Neural cell (in vitro differentiated cells): ENCODE data around the gene CLUH. TPM values are rescaled to one million over a fixed set of nuclear protein-coding genes. Genes with fewer than 3 reads are reported as not detected.
"Not testable (repeated sequence)": the region's sequence is repeated elsewhere in the genome, so short reads cannot be mapped to it uniquely, and the experiment has no call there.

Experiments used
- H2AFZ ChIP-seq: fragments of 200-600, 300-800 bp; sonication (generic), shearing (Covaris generic); 2 replicates; pipeline ENCODE4 v1.6.0; 2014; ENCODE audit warnings: low read depth, mild to moderate bottlenecking, antibody characterized with exemption, low read length, moderate library complexity
- H3F3A ChIP-seq: fragments of 200-600 bp; shearing (Covaris generic); 2 replicates; pipeline ENCODE4 v1.6.1; 2016; ENCODE audit warnings: mild to moderate bottlenecking, moderate library complexity, mixed read lengths, antibody characterized with exemption, low read length; ENCODE audit not compliant: insufficient read depth, poor library complexity, severe bottlenecking
- H3K27ac ChIP-seq: fragments of 200-600, 300-800 bp; sonication (generic), shearing (Covaris generic); 2 replicates; pipeline ENCODE4 v1.5.1; 2014; ENCODE audit warnings: mild to moderate bottlenecking, low read length, moderate library complexity
- H3K27me3 ChIP-seq: fragments of 300-800, 200-600 bp; sonication (generic), shearing (Covaris generic); 2 replicates; pipeline ENCODE4 v1.6.0; 2014; ENCODE audit warnings: mild to moderate bottlenecking, low read depth, low read length, moderate library complexity; ENCODE audit not compliant: insufficient read depth
- H3K36me3 ChIP-seq: fragments of 300-800, 200-600 bp; sonication (generic), shearing (Covaris generic); 2 replicates; pipeline ENCODE4 v1.5.1; 2014; ENCODE audit warnings: mild to moderate bottlenecking, antibody characterized with exemption, low read length, moderate library complexity; ENCODE audit not compliant: insufficient read depth
- H3K4me2 ChIP-seq: fragments of 300-800, 200-600 bp; sonication (generic), shearing (Covaris generic); 2 replicates; pipeline ENCODE4 v1.6.0; 2014; ENCODE audit warnings: mild to moderate bottlenecking, low read length
- H3K4me3 ChIP-seq: fragments of 300-800, 200-600 bp; sonication (generic), shearing (Covaris generic); 2 replicates; pipeline ENCODE4 v1.5.1; 2014; ENCODE audit warnings: mild to moderate bottlenecking, low read length, moderate library complexity
- H3K79me2 ChIP-seq: fragments of 200-600 bp; shearing (Covaris generic); replicated peaks from 2 replicates; pipeline ENCODE4 v1.6.0; 2014; ENCODE audit warnings: mild to moderate bottlenecking, low read length, moderate library complexity; ENCODE audit not compliant: insufficient read depth
- H3K9ac ChIP-seq: fragments of 300-800, 200-600 bp; sonication (generic), shearing (Covaris generic); 2 replicates; pipeline ENCODE4 v1.6.1; 2016; ENCODE audit warnings: mild to moderate bottlenecking, low read length, mixed read lengths
- H3K9me2 ChIP-seq: fragments of 200-600 bp; shearing (Covaris generic); 2 replicates; pipeline ENCODE4 v1.6.1; 2016; ENCODE audit warnings: mild to moderate bottlenecking, low read length, mixed read lengths; ENCODE audit not compliant: insufficient read depth
- H3K9me3 ChIP-seq: fragments of 200-600, 300-800 bp; sonication (generic), shearing (Covaris generic); 2 replicates; pipeline ENCODE4 v1.6.1; 2016; ENCODE audit warnings: mild to moderate bottlenecking, mixed run types, low read length, moderate library complexity, mixed read lengths
- H4K20me1 ChIP-seq: fragments of 200-600 bp; shearing (Covaris generic); 2 replicates; pipeline ENCODE4 v1.6.1; 2016; ENCODE audit warnings: mild to moderate bottlenecking, mixed run types; ENCODE audit not compliant: insufficient read depth
- EP300 ChIP-seq: fragments of 450-650 bp; conservative IDR thresholded peaks from 2 replicates; pipeline ENCODE4 v1.6.1; 2014; ENCODE audit warnings: antibody characterized with exemption, mild to moderate bottlenecking, moderate library complexity; ENCODE audit not compliant: poor library complexity, severe bottlenecking
- EZH2 ChIP-seq: fragments of 200-600, 300-800 bp; shearing (Covaris generic), sonication (generic); IDR thresholded peaks from 2 replicates; pipeline ENCODE4 v1.6.1; 2014; ENCODE audit warnings: antibody characterized with exemption, low read length, borderline replicate concordance, mild to moderate bottlenecking; ENCODE audit not compliant: insufficient read depth, poor library complexity, severe bottlenecking
- MXI1 ChIP-seq: fragments of 450-650 bp; conservative IDR thresholded peaks from 2 replicates; pipeline ENCODE4 v1.6.1; 2014; ENCODE audit warnings: antibody characterized with exemption, mild to moderate bottlenecking; ENCODE audit not compliant: poor library complexity, severe bottlenecking
- POLR2AphosphoS5 ChIP-seq: IDR thresholded peaks from 2 replicates; pipeline ENCODE4 v1.6.1; 2012
- RAD21 ChIP-seq: fragments of 450-650 bp; conservative IDR thresholded peaks from 2 replicates; pipeline ENCODE4 v1.6.1; 2014; ENCODE audit warnings: antibody characterized with exemption, mild to moderate bottlenecking, moderate library complexity
- SMC3 ChIP-seq: fragments of 450-650 bp; conservative IDR thresholded peaks from 2 replicates; pipeline ENCODE4 v1.6.1; 2014; ENCODE audit warnings: antibody characterized with exemption, mild to moderate bottlenecking, moderate library complexity; ENCODE audit not compliant: poor library complexity
- TAF1 ChIP-seq: IDR thresholded peaks from 2 replicates; pipeline ENCODE4 v1.6.1; 2012; ENCODE audit warnings: low read depth
- polyA plus RNA-seq: library from polyadenylated mRNA; depleted of rRNA; stranded (reverse); fragments of >200 nt; gene quantifications from 2 replicates; pipeline ENCODE4 v1.2.3, GENCODE V29; 2014
- TF ChIP-seq, protein P1 (sequence below): IDR thresholded peaks from 2 replicates; pipeline ENCODE4 v1.6.1; 2012; ENCODE audit warnings: borderline replicate concordance
- TF ChIP-seq, protein P2 (sequence below): fragments of 450-650 bp; IDR thresholded peaks from 2 replicates; pipeline ENCODE4 v1.5.1; 2014; ENCODE audit warnings: antibody characterized with exemption, mild to moderate bottlenecking, moderate library complexity; ENCODE audit not compliant: poor library complexity, severe bottlenecking

CLUH gene
- polyA plus RNA-seq, 1 donor from 2014 or later, result 18.6 TPM

- H3K9me2 ChIP-seq, result no peaks in the 10 kb centered on the region
- no peaks in the 10 kb centered on the region for H3K36me3 ChIP-seq
- H4K20me1 ChIP-seq, result no peaks in the 10 kb centered on the region
Observed at GRCh38 chr17:2700491-2701141, 10.9 kb downstream of the CLUH start.

DNA sequence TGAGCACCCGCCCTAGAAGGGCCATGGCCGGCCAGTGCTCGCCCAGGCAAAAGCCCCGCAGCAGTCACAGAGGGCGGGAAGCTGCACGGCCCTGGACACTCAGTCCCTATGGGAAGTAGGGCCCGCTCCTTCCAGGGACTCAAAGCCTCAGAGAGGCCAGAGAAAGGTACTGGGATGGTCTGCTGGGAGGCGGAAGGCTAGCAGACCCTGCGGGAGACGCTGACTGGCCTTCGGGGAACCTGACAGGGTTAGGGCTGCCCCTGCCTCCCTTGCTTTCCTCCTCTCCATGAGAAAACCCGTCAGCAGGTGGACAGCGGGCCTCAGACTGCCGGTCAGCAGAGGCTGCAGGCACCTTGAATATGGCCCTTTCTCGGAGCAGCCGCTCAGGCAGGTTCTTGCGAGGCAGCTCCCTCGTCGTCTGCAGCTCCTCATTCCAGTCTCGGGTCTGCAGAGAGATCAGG lies 11.5 kb downstream of the CLUH start:
- H3K9me3 ChIP-seq, result no peaks in the 10 kb centered on the region
- no peaks in the 10 kb centered on the region for H3K9me2 ChIP-seq
- no peaks in the 10 kb centered on the region for H3K36me3 ChIP-seq
- TF ChIP-seq POLR2AphosphoS5 (no peak), RAD21 (no peak), TAF1 (no peak), MXI1 (no peak), EP300 (no peak), EZH2 (no peak), SMC3 (no peak)
- TF ChIP-seq, protein P1, sequence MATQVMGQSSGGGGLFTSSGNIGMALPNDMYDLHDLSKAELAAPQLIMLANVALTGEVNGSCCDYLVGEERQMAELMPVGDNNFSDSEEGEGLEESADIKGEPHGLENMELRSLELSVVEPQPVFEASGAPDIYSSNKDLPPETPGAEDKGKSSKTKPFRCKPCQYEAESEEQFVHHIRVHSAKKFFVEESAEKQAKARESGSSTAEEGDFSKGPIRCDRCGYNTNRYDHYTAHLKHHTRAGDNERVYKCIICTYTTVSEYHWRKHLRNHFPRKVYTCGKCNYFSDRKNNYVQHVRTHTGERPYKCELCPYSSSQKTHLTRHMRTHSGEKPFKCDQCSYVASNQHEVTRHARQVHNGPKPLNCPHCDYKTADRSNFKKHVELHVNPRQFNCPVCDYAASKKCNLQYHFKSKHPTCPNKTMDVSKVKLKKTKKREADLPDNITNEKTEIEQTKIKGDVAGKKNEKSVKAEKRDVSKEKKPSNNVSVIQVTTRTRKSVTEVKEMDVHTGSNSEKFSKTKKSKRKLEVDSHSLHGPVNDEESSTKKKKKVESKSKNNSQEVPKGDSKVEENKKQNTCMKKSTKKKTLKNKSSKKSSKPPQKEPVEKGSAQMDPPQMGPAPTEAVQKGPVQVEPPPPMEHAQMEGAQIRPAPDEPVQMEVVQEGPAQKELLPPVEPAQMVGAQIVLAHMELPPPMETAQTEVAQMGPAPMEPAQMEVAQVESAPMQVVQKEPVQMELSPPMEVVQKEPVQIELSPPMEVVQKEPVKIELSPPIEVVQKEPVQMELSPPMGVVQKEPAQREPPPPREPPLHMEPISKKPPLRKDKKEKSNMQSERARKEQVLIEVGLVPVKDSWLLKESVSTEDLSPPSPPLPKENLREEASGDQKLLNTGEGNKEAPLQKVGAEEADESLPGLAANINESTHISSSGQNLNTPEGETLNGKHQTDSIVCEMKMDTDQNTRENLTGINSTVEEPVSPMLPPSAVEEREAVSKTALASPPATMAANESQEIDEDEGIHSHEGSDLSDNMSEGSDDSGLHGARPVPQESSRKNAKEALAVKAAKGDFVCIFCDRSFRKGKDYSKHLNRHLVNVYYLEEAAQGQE, result no peak
- TF ChIP-seq, protein P2, sequence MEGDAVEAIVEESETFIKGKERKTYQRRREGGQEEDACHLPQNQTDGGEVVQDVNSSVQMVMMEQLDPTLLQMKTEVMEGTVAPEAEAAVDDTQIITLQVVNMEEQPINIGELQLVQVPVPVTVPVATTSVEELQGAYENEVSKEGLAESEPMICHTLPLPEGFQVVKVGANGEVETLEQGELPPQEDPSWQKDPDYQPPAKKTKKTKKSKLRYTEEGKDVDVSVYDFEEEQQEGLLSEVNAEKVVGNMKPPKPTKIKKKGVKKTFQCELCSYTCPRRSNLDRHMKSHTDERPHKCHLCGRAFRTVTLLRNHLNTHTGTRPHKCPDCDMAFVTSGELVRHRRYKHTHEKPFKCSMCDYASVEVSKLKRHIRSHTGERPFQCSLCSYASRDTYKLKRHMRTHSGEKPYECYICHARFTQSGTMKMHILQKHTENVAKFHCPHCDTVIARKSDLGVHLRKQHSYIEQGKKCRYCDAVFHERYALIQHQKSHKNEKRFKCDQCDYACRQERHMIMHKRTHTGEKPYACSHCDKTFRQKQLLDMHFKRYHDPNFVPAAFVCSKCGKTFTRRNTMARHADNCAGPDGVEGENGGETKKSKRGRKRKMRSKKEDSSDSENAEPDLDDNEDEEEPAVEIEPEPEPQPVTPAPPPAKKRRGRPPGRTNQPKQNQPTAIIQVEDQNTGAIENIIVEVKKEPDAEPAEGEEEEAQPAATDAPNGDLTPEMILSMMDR, result no peak
- H3K27me3 ChIP-seq, result no peaks in the 10 kb centered on the region
- no peaks in the 10 kb centered on the region for H3F3A ChIP-seq
- no peak overlapping the region for H2AFZ ChIP-seq
- no peak overlapping the region for H3K4me2 ChIP-seq
- H4K20me1 ChIP-seq, result no peaks in the 10 kb centered on the region
- no peaks in the 10 kb centered on the region for H3K79me2 ChIP-seq
- no peak overlapping the region for H3K27ac ChIP-seq
- H3K4me3 ChIP-seq, result no peak overlapping the region
- no peak overlapping the region for H3K9ac ChIP-seq

More at GRCh38 chr17:2700491-2701141, 10.9 kb downstream of the CLUH start:
- Histone ChIP-seq H3K27ac (no peak overlapping the region), H3K4me3 (no peak overlapping the region), H2AFZ (no peak overlapping the region), H3K9ac (no peak overlapping the region), H3F3A (no peaks in the 10 kb centered on the region), H3K27me3 (no peaks in the 10 kb centered on the region), H3K9me3 (no peaks in the 10 kb centered on the region), H3K4me2 (no peak overlapping the region), H3K79me2 (no peaks in the 10 kb centered on the region)
- no peak for TF ChIP-seq SMC3
- TF ChIP-seq, protein P1, result no peak
- no peak for TF ChIP-seq EP300
- no peak for TF ChIP-seq POLR2AphosphoS5
- TF ChIP-seq RAD21, result no peak
- no peak for TF ChIP-seq EZH2
- TF ChIP-seq TAF1, result no peak
- TF ChIP-seq, protein P2, result no peak
- TF ChIP-seq MXI1, result no peak

DNA sequence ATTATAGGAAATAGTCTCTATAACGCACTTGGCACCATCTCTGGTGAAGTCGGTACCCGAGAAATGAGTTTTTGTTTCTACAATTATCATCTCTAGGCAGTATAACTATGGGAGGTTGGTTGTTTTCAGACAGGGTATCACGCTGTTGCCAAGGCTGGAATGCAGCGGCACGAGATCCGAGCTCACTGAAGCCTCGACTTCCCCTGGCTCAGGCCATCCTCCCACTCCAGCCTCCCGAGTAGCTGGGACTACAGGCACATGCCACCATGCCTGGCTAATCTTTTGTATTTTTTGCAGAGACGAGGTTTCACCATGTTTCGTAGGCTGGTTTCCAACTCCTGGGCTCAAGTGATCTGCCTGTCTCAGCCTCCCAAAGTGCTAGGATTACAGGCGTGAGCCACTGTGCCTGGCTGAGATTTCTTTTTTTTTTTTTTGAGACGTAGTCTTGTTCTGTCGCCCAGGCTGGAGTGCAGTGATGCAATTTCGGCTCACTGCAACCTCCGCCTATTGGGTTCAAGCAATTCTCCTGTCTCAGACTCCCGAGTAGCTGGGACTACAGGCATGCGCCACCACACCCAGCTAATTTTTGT lies 12.3 kb downstream of the CLUH start:
- not testable (repeated sequence) for H3K9me2 ChIP-seq, H3K79me2 ChIP-seq, H4K20me1 ChIP-seq, H3K9me3 ChIP-seq, H2AFZ ChIP-seq, H3K27me3 ChIP-seq, H3K4me2 ChIP-seq, H3K36me3 ChIP-seq, H3K4me3 ChIP-seq, H3F3A ChIP-seq, H3K27ac ChIP-seq, H3K9ac ChIP-seq
